ENCODE data around the gene CALR. TPM values are rescaled to one million over a fixed set of nuclear protein-coding genes. Genes with fewer than 3 reads are reported as not detected.
"Not testable (repeated sequence)": the region's sequence is repeated elsewhere in the genome, so short reads cannot be mapped to it uniquely, and the experiment has no call there.

Gene CALR
- polyA plus RNA-seq, 2 of the 4 experiments (the other 2 are of a cell fraction) = 419 to 494 TPM

GRCh38 chr19:12913851-12914690 lies 24.3 kb upstream of the CALR start:
- ChIA-PET POLR2A (no interaction called here), CTCF (interaction anchor here (1.4 kb wide), 1 partner anchor 15 kb away, joined by 4 read pairs; no protein-coding TSS in a partner anchor)
- Histone ChIP-seq H3K4me3 (no peak overlapping the region), H3K4me2 (no peak overlapping the region), H3K9me3 (no peaks in the 10 kb centered on the region), H3K4me1 (no peaks in the 10 kb centered on the region), H3K27ac (no peak overlapping the region)
- WGBS (ENCODE audit: missing lambda C conversion rate) = 84% methylated on average over 8 of the region's 12 CpGs
- ATAC-seq (no peak), FAIRE-seq (no peak), DNase-seq (ENCODE audit: low read depth in 1 of 2, low spot score in 1 of 2) (no peak)
- TF ChIP-seq CEBPB (IDR thresholded peaks at IDR 0.05) (no peak), SMC3 (IDR thresholded peaks at IDR 0.05) (no peak), CTCF (IDR thresholded peaks at IDR 0.05) (no peak), TFCP2L1 (CRISPR knock-in tag; IDR thresholded peaks at IDR 0.05) (no peak), MAFK (IDR thresholded peaks at IDR 0.05; ENCODE audit: partially characterized antibody) (no peak), HMGXB4 (CRISPR knock-in tag; IDR thresholded peaks at IDR 0.05; ENCODE audit: borderline replicate concordance) (no peak), CHD2 (IDR thresholded peaks at IDR 0.05; ENCODE audit: low read length, partially characterized antibody) (no peak), PBX3 (IDR thresholded peaks at IDR 0.05) (no peak), BHLHE40 (IDR thresholded peaks at IDR 0.05; ENCODE audit: low read depth, low read length) (no peak), ELK1 (IDR thresholded peaks at IDR 0.05; ENCODE audit: low read depth, low read length) (no peak), FOSL2 (IDR thresholded peaks at IDR 0.05) (no peak), FOSL2 (CRISPR knock-in tag; IDR thresholded peaks at IDR 0.05) (no peak), HES2 (IDR thresholded peaks at IDR 0.05) (no peak), KDM5A (IDR thresholded peaks at IDR 0.05) (no peak), ZC3H11A (IDR thresholded peaks at IDR 0.05) (no peak)

GRCh38 chr19:12915860-12916259 lies 22.5 kb upstream of the CALR start:
- H3K4me1 ChIP-seq; H3K4me3 ChIP-seq; H3K4me2 ChIP-seq; ATAC-seq; H3K9me3 ChIP-seq; DNase-seq (ENCODE audit: low read depth in 1 of 2, low spot score in 1 of 2); H3K27ac ChIP-seq; FAIRE-seq: not testable (repeated sequence)
- 85% methylated on average over 4 of the region's 4 CpGs for WGBS (ENCODE audit: missing lambda C conversion rate)
- CTCF ChIA-PET = interaction anchor here (0.7 kb wide), 1 partner anchor 166 kb away, joined by 4 read pairs; no protein-coding TSS in a partner anchor
- POLR2A ChIA-PET = interaction anchor here (0.9 kb wide), 1 partner anchor 10 kb away, joined by 8 read pairs; no protein-coding TSS in a partner anchor
- peak; percentile 55 for TF ChIP-seq MAFK (IDR thresholded peaks at IDR 0.05; ENCODE audit: partially characterized antibody)

- ChIA-PET POLR2A (no interaction called here), CTCF (no interaction called here)
- no peaks in the 10 kb centered on the region for H3K4me1 ChIP-seq
These were observed 20.2 kb upstream of the CALR start for GRCh38 chr19:12918253-12918652.

More at GRCh38 chr19:12918253-12918652, 20.2 kb upstream of the CALR start:
- no peak overlapping the region for H3K27ac ChIP-seq
- no peak overlapping the region for H3K4me2 ChIP-seq
- TF ChIP-seq EHMT2 (IDR thresholded peaks at IDR 0.05; ENCODE audit: low read depth) (no peak), SMC3 (IDR thresholded peaks at IDR 0.05) (no peak), RARB (CRISPR knock-in tag; IDR thresholded peaks at IDR 0.05) (no peak), GATA3 (IDR thresholded peaks at IDR 0.05; ENCODE audit: borderline replicate concordance) (no peak)
- H3K9me3 ChIP-seq = no peaks in the 10 kb centered on the region
- FAIRE-seq (no peak), DNase-seq (ENCODE audit: low read depth in 1 of 2, low spot score in 1 of 2) (no peak), ATAC-seq (no peak)
- no peak overlapping the region for H3K4me3 ChIP-seq
- 91% methylated on average over 7 of the region's 14 CpGs for WGBS (ENCODE audit: missing lambda C conversion rate)
